Psoas muscle (tissue), 8 donors: Measurements from ENCODE around the gene MAML3. TPM values are rescaled to one million over a fixed set of nuclear protein-coding genes. Genes with fewer than 3 reads are reported as not detected.
A peak's percentile ranks its signal among the peaks of the same experiment; 100 is the strongest.

Experiments used
- ATAC-seq, 4 donors: fragments of 200-7000 bp; cut with Tn5 transposase; one replicate each; pipeline ENCODE4 v1.9.1; 2020; ENCODE audit warnings: moderate library complexity in 3 of 4, mild to moderate bottlenecking in 2 of 4
- DNase-seq, 2 donors: peaks; one replicate each; pipeline ENCODE4 v3.0.0-alpha.2; 2020
- H3K27ac ChIP-seq: fragments of 200-600 bp; one replicate; pipeline ENCODE4 v1.8.0; 2022
- H3K27me3 ChIP-seq, 3 donors: fragments of 200-600 bp in 1 of 3; one replicate each; pipeline versions ENCODE4 v1.6.1 to v1.8.0; 2013 to 2022; ENCODE audit warnings: low read length in 2 of 3, mild to moderate bottlenecking in 2 of 3, moderate library complexity in 1 of 3; ENCODE audit not compliant: insufficient read depth in 3 of 3
- H3K36me3 ChIP-seq, 2 donors: fragments of 200-600 bp in 1 of 2; one replicate each; pipeline versions ENCODE4 v1.6.1 to v1.8.0; 2013 to 2022; ENCODE audit warnings: low read depth in 1 of 2, mild to moderate bottlenecking in 1 of 2, moderate library complexity in 1 of 2; ENCODE audit not compliant: insufficient read depth in 1 of 2
- H3K4me1 ChIP-seq: fragments of 200-600 bp; one replicate; pipeline ENCODE4 v1.8.0; 2022
- H3K4me3 ChIP-seq: fragments of 200-600 bp; one replicate; pipeline ENCODE4 v1.8.0; 2022; ENCODE audit warnings: mild to moderate bottlenecking
- H3K9me3 ChIP-seq: fragments of 200-600 bp; one replicate; pipeline ENCODE4 v1.8.0; 2022
- CTCF ChIP-seq: fragments of 200-600 bp; IDR thresholded peaks from one replicate; pipeline ENCODE4 v1.8.0; 2022; ENCODE audit warnings: antibody characterized with exemption
- WGBS, 3 donors: extraction: QIAGEN DNeasy Blood & Tissue Kit; methylation state at CpG; one replicate each; pipeline versions ENCODE4 v1.1.6 to v1.1.7; 2013; 5-methylcytosine and 5-hydroxymethylcytosine counted together
- intact Hi-C, 2 donors: fragments of 100-400 bp; cut with DNase I; formaldehyde crosslinking; loops; one replicate each; pipeline versions ENCODE4 v1.11.0 to v1.14.2; 2022
- polyA plus RNA-seq, 3 donors: library from polyadenylated mRNA; stranded (reverse); fragments of 200-250 nt; gene quantifications; one replicate each; pipeline ENCODE4 v1.2.3, GENCODE V29; 2013
- total RNA-seq, 4 donors: library from RNA; stranded (reverse); fragmentation: NEBNext Ultra II Directional in 2 of 4; extraction: Animal tissue kit (Norgen Biotek cat#: 25700) in 2 of 4; gene quantifications; one replicate each; pipeline versions ENCODE4 v1.2.1 to v1.2.4, GENCODE V29; 2021 to 2023
- donor health status: healthy with polysubstance abuse.
- donor health status: DM: no; HTN: no; CAD: no; lungs with moderate emphysema.
- donor health status: Bipolar disorder and iron deficiency.
- donor health status: healthy.
- donor health status: DM: yes; HTN: yes; CAD: no.
- donor health status: DM: no; HTN: no; CAD: no.
- donor health status: DM: no; HTN: no; CAD: no.
- donor health status: DM: yes; HTN: yes; CAD: no.

The MAML3 gene
- total and polyA plus RNA-seq, 7 donors, result 0.43 to 2.7 (median 0.74) TPM

GRCh38 chr4:140047017-140047640 is 106.9 kb downstream of the MAML3 start:
- H3K27me3 ChIP-seq, result no peaks in the 10 kb centered on the region
- H3K4me3 ChIP-seq, result peak overlapping the region; percentile 46
- 38 to 46% (median 39%) methylated on average over 17 of the region's 17 CpGs for WGBS, 3 donors
- no peak for TF ChIP-seq CTCF
- peak; percentile 92 to 97 (median 96) for ATAC-seq
- H3K4me1 ChIP-seq, result peaks cover 47% of the 10 kb centered on the region
- peak overlapping the region; percentile 75 for H3K27ac ChIP-seq
- intact Hi-C loops, result loop anchor here in 1 of 2 donors (10.0 kb wide), 1 partner anchor 312 kb away; no protein-coding TSS in a partner anchor
- peak; percentile 69 to 89 for DNase-seq
- H3K9me3 ChIP-seq, result no peaks in the 10 kb centered on the region
- H3K36me3 ChIP-seq, result no peaks in the 10 kb centered on the region

GRCh38 chr4:140046543-140046942 is 107.4 kb downstream of the MAML3 start:
- WGBS, 3 donors, result 74 to 82% (median 77%) methylated on average over 6 of the region's 6 CpGs
- Histone ChIP-seq H3K9me3 (no peaks in the 10 kb centered on the region), H3K4me3 (no peak overlapping the region), H3K4me1 (peaks cover 47% of the 10 kb centered on the region), H3K27me3 (no peaks in the 10 kb centered on the region), H3K27ac (peak overlapping the region; percentile 75), H3K36me3 (no peaks in the 10 kb centered on the region)
- ATAC-seq (no peak), DNase-seq (no peak)
- intact Hi-C loops, result loop anchor here in 1 of 2 donors (10.0 kb wide), 1 partner anchor 312 kb away; no protein-coding TSS in a partner anchor
- no peak for TF ChIP-seq CTCF

- no peaks in the 10 kb centered on the region for H3K36me3 ChIP-seq
- no peak overlapping the region for H3K27ac ChIP-seq
- H3K9me3 ChIP-seq, result no peaks in the 10 kb centered on the region
- H3K4me1 ChIP-seq, result peaks cover 47% of the 10 kb centered on the region
- intact Hi-C loops, result loop anchor here in 1 of 2 donors (10.0 kb wide), 1 partner anchor 311 kb away; no protein-coding TSS in a partner anchor
- WGBS, 3 donors, result 93 to 97% (median 96%) methylated on average over 3 of the region's 3 CpGs
- H3K27me3 ChIP-seq, result no peaks in the 10 kb centered on the region
- DNase-seq, result no peak
- ATAC-seq, result no peak
- no peak overlapping the region for H3K4me3 ChIP-seq
- no peak for TF ChIP-seq CTCF
Observed at GRCh38 chr4:140046016-140046415, 108.0 kb downstream of the MAML3 start.

GRCh38 chr4:140044337-140044902 is 109.6 kb downstream of the MAML3 start:
- Histone ChIP-seq H3K27ac (peak overlapping the region; percentile 44), H3K4me3 (no peak overlapping the region), H3K36me3 (no peaks in the 10 kb centered on the region), H3K4me1 (peaks cover 43% of the 10 kb centered on the region), H3K27me3 (no peaks in the 10 kb centered on the region), H3K9me3 (no peaks in the 10 kb centered on the region)
- ATAC-seq, result no peak
- intact Hi-C loops, result loop anchor here in 1 of 2 donors (10.0 kb wide), 1 partner anchor 310 kb away; no protein-coding TSS in a partner anchor
- 49 to 66% (median 50%) methylated on average over 8 of the region's 8 CpGs for WGBS, 3 donors
- no peak for TF ChIP-seq CTCF
- DNase-seq, result no peak
